ENCODE data around the gene ZNF469. TPM values are rescaled to one million over a fixed set of nuclear protein-coding genes. Genes with fewer than 3 reads are reported as not detected.

ZNF469 gene
- total RNA-seq, 1 experiment from 2014 or later, result 3.2 TPM

- no peak for TF ChIP-seq E2F1 (CRISPR knock-in tag; IDR thresholded peaks at IDR 0.05)
- TF ChIP-seq ARID4B (CRISPR knock-in tag; IDR thresholded peaks at IDR 0.05; ENCODE audit: borderline replicate concordance), result no peak
- TF ChIP-seq PRRX2 (CRISPR knock-in tag; IDR thresholded peaks at IDR 0.05), result no peak
- TF ChIP-seq NFATC4 (CRISPR knock-in tag; IDR thresholded peaks at IDR 0.05), result no peak
Observed at GRCh38 chr16:88379694-88380040, 3.1 kb upstream of the ZNF469 start (continued).

GRCh38 chr16:88380099-88380498 lies 2.7 kb upstream of the ZNF469 start:
- no peak overlapping the region for H3K4me3 Mint-ChIP-seq
- POLR2A ChIA-PET, result no interaction called here
- TF ChIP-seq AFF4 (CRISPR knock-in tag; IDR thresholded peaks at IDR 0.05; ENCODE audit: borderline replicate concordance) (no peak), ZBTB43 (CRISPR knock-in tag; IDR thresholded peaks at IDR 0.05) (no peak), TEAD4 (CRISPR knock-in tag; IDR thresholded peaks at IDR 0.05) (no peak), ATF3 (CRISPR knock-in tag; conservative IDR thresholded peaks at IDR 0.05) (no peak), NR1H2 (CRISPR knock-in tag; IDR thresholded peaks at IDR 0.05) (no peak), TEAD1 (CRISPR knock-in tag; IDR thresholded peaks at IDR 0.05) (no peak), CTCF (IDR thresholded peaks at IDR 0.05) (no peak), E2F5 (CRISPR knock-in tag; IDR thresholded peaks at IDR 0.05) (no peak)
- H3K27ac Mint-ChIP-seq, result no peak overlapping the region
- ATAC-seq (no peak), DNase-seq (ENCODE audit: low spot score) (no peak)
- peaks cover 12% of the 10 kb centered on the region for H3K4me1 Mint-ChIP-seq
- CTCF ChIA-PET, result no interaction called here
- peaks cover 22% of the 10 kb centered on the region for H3K27me3 Mint-ChIP-seq (ENCODE audit: low read depth)
- H3K36me3 Mint-ChIP-seq, result no peaks in the 10 kb centered on the region
- no peaks in the 10 kb centered on the region for H3K9me3 Mint-ChIP-seq

All from WTC11 (cell line).